Right atrium auricular region (tissue), 2 donors: ENCODE results near the gene RIPOR2. TPM values are rescaled to one million over a fixed set of nuclear protein-coding genes. Genes with fewer than 3 reads are reported as not detected.

Experiments
- DNase-seq: peaks from one replicate; pipeline ENCODE4 v3.0.0-alpha.2; 2019; ENCODE audit warnings: low spot score
- H3K27ac ChIP-seq, 2 donors: fragments of 200-600 bp; sonication (generic); 1 replicate in 1 of 2; 2 replicates in 1 of 2; pipeline ENCODE4 v1.5.1; 2016 to 2019
- H3K27me3 ChIP-seq, 2 donors: fragments of 200-600 bp; sonication (generic); one replicate each; pipeline versions ENCODE4 v1.5.1 to v1.6.0; 2017 to 2019
- H3K36me3 ChIP-seq: fragments of 200-600 bp; sonication (generic); one replicate; pipeline ENCODE4 v1.5.1; 2016
- H3K4me1 ChIP-seq, 2 donors: fragments of 200-600 bp; sonication (generic); one replicate each; pipeline versions ENCODE4 v1.5.1 to v1.6.0; 2017 to 2019
- H3K4me3 ChIP-seq, 2 donors: fragments of 200-600 bp; sonication (generic); 1 replicate in 1 of 2; 2 replicates in 1 of 2; pipeline ENCODE4 v1.5.1; 2017 to 2019; ENCODE audit warnings: mild to moderate bottlenecking in 1 of 2, moderate library complexity in 1 of 2
- H3K9me3 ChIP-seq, 2 donors: fragments of 200-600 bp; sonication (generic); one replicate each; pipeline ENCODE4 v1.5.1; 2019
- CTCF ChIP-seq, 2 donors: fragments of 200-600 bp; sonication (generic); IDR thresholded peaks; one replicate each; pipeline ENCODE4 v1.5.1; 2019; ENCODE audit warnings: antibody characterized with exemption in 2 of 2
- total RNA-seq, 2 donors: library from RNA; depleted of rRNA; stranded (reverse); fragments of >200 nt; gene quantifications; one replicate each; pipeline ENCODE4 v1.1.0, GENCODE V29; 2016

RIPOR2 gene
- total RNA-seq, 2 donors from 2014 or later, result 2.4 to 7.3 TPM

- no peak overlapping the region for H3K27ac ChIP-seq
- no peaks in the 10 kb centered on the region for H3K27me3 ChIP-seq
- H3K4me1 ChIP-seq, result peaks cover 0 to 13% of the 10 kb centered on the region in 2 donors
- H3K9me3 ChIP-seq, result no peaks in the 10 kb centered on the region
- no peak for TF ChIP-seq CTCF (IDR thresholded peaks at IDR 0.05)
- H3K4me3 ChIP-seq, result no peak overlapping the region
- no peak for DNase-seq
- no peaks in the 10 kb centered on the region for H3K36me3 ChIP-seq
Observed at GRCh38 chr6:24922814-24923213, 12.9 kb downstream of the RIPOR2 start.

GRCh38 chr6:24922170-24922569 lies 13.6 kb downstream of the RIPOR2 start:
- H3K27me3 ChIP-seq, result no peaks in the 10 kb centered on the region
- DNase-seq, result no peak
- no peak overlapping the region for H3K27ac ChIP-seq
- H3K9me3 ChIP-seq, result no peaks in the 10 kb centered on the region
- no peak for TF ChIP-seq CTCF (IDR thresholded peaks at IDR 0.05)
- H3K4me1 ChIP-seq, result peaks cover 0 to 13% of the 10 kb centered on the region in 2 donors
- no peak overlapping the region for H3K4me3 ChIP-seq
- no peaks in the 10 kb centered on the region for H3K36me3 ChIP-seq

GRCh38 chr6:24920136-24920535 lies 15.6 kb downstream of the RIPOR2 start:
- no peak for TF ChIP-seq CTCF (IDR thresholded peaks at IDR 0.05)
- no peak for DNase-seq
- H3K4me3 ChIP-seq, result no peak overlapping the region
- no peak overlapping the region for H3K27ac ChIP-seq
- no peaks in the 10 kb centered on the region for H3K36me3 ChIP-seq
- no peaks in the 10 kb centered on the region for H3K27me3 ChIP-seq
- H3K4me1 ChIP-seq, result peaks cover 0 to 13% of the 10 kb centered on the region in 2 donors
- H3K9me3 ChIP-seq, result no peaks in the 10 kb centered on the region

- no peaks in the 10 kb centered on the region for H3K36me3 ChIP-seq
- H3K9me3 ChIP-seq, result no peaks in the 10 kb centered on the region
- no peak overlapping the region for H3K4me3 ChIP-seq
- DNase-seq, result no peak
- H3K27me3 ChIP-seq, result no peaks in the 10 kb centered on the region
- H3K4me1 ChIP-seq, result peaks cover 0 to 13% of the 10 kb centered on the region in 2 donors
- no peak overlapping the region for H3K27ac ChIP-seq
- TF ChIP-seq CTCF (IDR thresholded peaks at IDR 0.05), result no peak
Observed at GRCh38 chr6:24919056-24919892, 16.5 kb downstream of the RIPOR2 start.

- DNase-seq, result no peak
- TF ChIP-seq CTCF (IDR thresholded peaks at IDR 0.05), result no peak
- Histone ChIP-seq H3K4me3 (no peak overlapping the region), H3K36me3 (no peaks in the 10 kb centered on the region), H3K27me3 (no peaks in the 10 kb centered on the region), H3K27ac (no peak overlapping the region), H3K9me3 (no peaks in the 10 kb centered on the region), H3K4me1 (peaks cover 0 to 13% of the 10 kb centered on the region in 2 donors)
Observed at GRCh38 chr6:24918641-24919055, 17.1 kb downstream of the RIPOR2 start.
